ENCODE measurements around the gene PCDHGA4. TPM values are rescaled to one million over a fixed set of nuclear protein-coding genes. Genes with fewer than 3 reads are reported as not detected.

PCDHGA4 gene
- total and polyA plus RNA-seq, 2 experiments from 2014 or later, result 0.17 to 0.24 TPM

DNA sequence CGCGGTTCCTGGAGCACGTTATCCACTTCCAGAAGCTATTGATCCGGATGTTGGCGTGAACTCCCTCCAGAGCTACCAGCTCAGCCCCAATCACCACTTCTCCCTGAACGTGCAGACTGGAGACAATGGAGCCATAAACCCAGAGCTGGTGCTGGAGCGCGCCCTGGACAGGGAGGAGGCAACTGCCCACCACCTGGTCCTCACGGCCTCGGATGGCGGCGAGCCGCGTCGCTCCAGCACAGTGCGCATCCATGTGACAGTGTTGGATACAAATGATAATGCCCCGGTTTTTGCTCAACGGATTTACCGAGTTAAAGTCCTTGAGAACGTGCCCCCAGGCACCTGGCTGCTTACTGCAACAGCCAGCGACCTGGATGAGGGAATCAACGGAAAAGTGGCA lies 48.6 kb downstream of the PCDHGA4 start:
- no peak overlapping the region for H3K27ac ChIP-seq
- WGBS (ENCODE audit: low lambda C conversion rate, missing lambda C conversion rate), result 96% methylated on average over 22 of the region's 22 CpGs
- H3K36me3 ChIP-seq (replicated peaks; ENCODE audit: insufficient read depth, low read depth), result peaks cover 2% of the 10 kb centered on the region
- H3K27me3 ChIP-seq, result no peaks in the 10 kb centered on the region
- no peak overlapping the region for H3K4me3 ChIP-seq
- H2AFZ ChIP-seq, result no peak overlapping the region
- DNase-seq (ENCODE audit: low spot score), result no peak
- H4K20me1 ChIP-seq (ENCODE audit: insufficient read depth, poor library complexity, severe bottlenecking), result no peaks in the 10 kb centered on the region
- H3K4me2 ChIP-seq, result no peak overlapping the region
- TF ChIP-seq, protein P1, sequence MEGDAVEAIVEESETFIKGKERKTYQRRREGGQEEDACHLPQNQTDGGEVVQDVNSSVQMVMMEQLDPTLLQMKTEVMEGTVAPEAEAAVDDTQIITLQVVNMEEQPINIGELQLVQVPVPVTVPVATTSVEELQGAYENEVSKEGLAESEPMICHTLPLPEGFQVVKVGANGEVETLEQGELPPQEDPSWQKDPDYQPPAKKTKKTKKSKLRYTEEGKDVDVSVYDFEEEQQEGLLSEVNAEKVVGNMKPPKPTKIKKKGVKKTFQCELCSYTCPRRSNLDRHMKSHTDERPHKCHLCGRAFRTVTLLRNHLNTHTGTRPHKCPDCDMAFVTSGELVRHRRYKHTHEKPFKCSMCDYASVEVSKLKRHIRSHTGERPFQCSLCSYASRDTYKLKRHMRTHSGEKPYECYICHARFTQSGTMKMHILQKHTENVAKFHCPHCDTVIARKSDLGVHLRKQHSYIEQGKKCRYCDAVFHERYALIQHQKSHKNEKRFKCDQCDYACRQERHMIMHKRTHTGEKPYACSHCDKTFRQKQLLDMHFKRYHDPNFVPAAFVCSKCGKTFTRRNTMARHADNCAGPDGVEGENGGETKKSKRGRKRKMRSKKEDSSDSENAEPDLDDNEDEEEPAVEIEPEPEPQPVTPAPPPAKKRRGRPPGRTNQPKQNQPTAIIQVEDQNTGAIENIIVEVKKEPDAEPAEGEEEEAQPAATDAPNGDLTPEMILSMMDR (IDR thresholded peaks at IDR 0.05; ENCODE audit: poor library complexity), result no peak
- TF ChIP-seq EZH2 (IDR thresholded peaks at IDR 0.05; ENCODE audit: borderline replicate concordance), result no peak
- no peak for TF ChIP-seq EZH2phosphoT487 (IDR thresholded peaks at IDR 0.05; ENCODE audit: low read depth, severe bottlenecking, unreplicated experiment)
- no peaks in the 10 kb centered on the region for H3K9me2 ChIP-seq (replicated peaks; ENCODE audit: insufficient read depth)
- H3K79me2 ChIP-seq, result no peaks in the 10 kb centered on the region
- H3K9me3 ChIP-seq (ENCODE audit: low read depth), result peaks cover 16% of the 10 kb centered on the region
- no peaks in the 10 kb centered on the region for H3K4me1 ChIP-seq (ENCODE audit: insufficient read depth)

Other genes starting within 250 kb of the PCDHGA4 start
Only the 30 nearest of the 36 such genes appear.
- 1.2 and 2.3 TPM in 2 replicates for gene PCDHB9, start 167.9 kb upstream of the PCDHGA4 start, total RNA-seq
- 0.33 and 1.0 TPM in 2 replicates for gene PCDHB9, start 167.9 kb upstream of the PCDHGA4 start, polyA plus RNA-seq
- gene PCDHB10, start 162.7 kb upstream of the PCDHGA4 start, total RNA-seq, result 2.4 and 3.1 TPM in 2 replicates
- gene PCDHB10, start 162.7 kb upstream of the PCDHGA4 start, polyA plus RNA-seq, result 2.7 and 2.8 TPM in 2 replicates
- gene PCDHB11, start 155.4 kb upstream of the PCDHGA4 start, total RNA-seq, result 0.92 and 2.1 TPM in 2 replicates
- gene PCDHB11, start 155.4 kb upstream of the PCDHGA4 start, polyA plus RNA-seq, result 1.2 and 1.8 TPM in 2 replicates
- 1.1 and 1.4 TPM in 2 replicates for gene PCDHB12, start 146.3 kb upstream of the PCDHGA4 start, total RNA-seq
- gene PCDHB12, start 146.3 kb upstream of the PCDHGA4 start, polyA plus RNA-seq, result 0.86 and 0.97 TPM in 2 replicates
- gene PCDHB13, start 141.1 kb upstream of the PCDHGA4 start, total RNA-seq, result 1.9 and 2.0 TPM in 2 replicates
- gene PCDHB13, start 141.1 kb upstream of the PCDHGA4 start, polyA plus RNA-seq, result 0.50 and 1.1 TPM in 2 replicates
- gene PCDHB14, start 131.7 kb upstream of the PCDHGA4 start, total RNA-seq, result 3.9 and 4.3 TPM in 2 replicates
- gene PCDHB14, start 131.7 kb upstream of the PCDHGA4 start, polyA plus RNA-seq, result 2.2 and 3.0 TPM in 2 replicates
- gene PCDHB15, start 109.6 kb upstream of the PCDHGA4 start, total RNA-seq, result 1.8 and 3.3 TPM in 2 replicates
- gene PCDHB15, start 109.6 kb upstream of the PCDHGA4 start, polyA plus RNA-seq, result 2.0 and 2.6 TPM in 2 replicates
- 0.50 and 1.7 TPM in 2 replicates for gene SLC25A2, start 51.0 kb upstream of the PCDHGA4 start, total RNA-seq
- gene SLC25A2, start 51.0 kb upstream of the PCDHGA4 start, polyA plus RNA-seq, result not detected in 2 replicates
- gene TAF7, start 34.2 kb upstream of the PCDHGA4 start, total RNA-seq, result 85.2 and 96.9 TPM in 2 replicates
- 103 and 107 TPM in 2 replicates for gene TAF7, start 34.2 kb upstream of the PCDHGA4 start, polyA plus RNA-seq
- gene PCDHGA1, start 24.5 kb upstream of the PCDHGA4 start, total RNA-seq, result 0.24 and 0.33 TPM in 2 replicates
- gene PCDHGA1, start 24.5 kb upstream of the PCDHGA4 start, polyA plus RNA-seq, result not detected in 2 replicates
- 0.08 TPM in 1 of 2 replicates, not detected in the other for gene PCDHGA2, start 16.3 kb upstream of the PCDHGA4 start, total RNA-seq
- 0.10 TPM in 1 of 2 replicates, not detected in the other for gene PCDHGA2, start 16.3 kb upstream of the PCDHGA4 start, polyA plus RNA-seq
- not detected in 2 replicates for gene PCDHGA3, start 11.2 kb upstream of the PCDHGA4 start, total RNA-seq
- 0.45 TPM in 1 of 2 replicates, not detected in the other for gene PCDHGA3, start 11.2 kb upstream of the PCDHGA4 start, polyA plus RNA-seq
- 0.24 and 0.53 TPM in 2 replicates for gene PCDHGB1, start 4.9 kb upstream of the PCDHGA4 start, total RNA-seq
- 0.57 TPM in 1 of 2 replicates, not detected in the other for gene PCDHGB1, start 4.9 kb upstream of the PCDHGA4 start, polyA plus RNA-seq
- gene PCDHGB2, start 5.0 kb downstream of the PCDHGA4 start, total RNA-seq, result 0.20 and 0.33 TPM in 2 replicates
- gene PCDHGB2, start 5.0 kb downstream of the PCDHGA4 start, polyA plus RNA-seq, result not detected in 2 replicates
- gene PCDHGA5, start 9.1 kb downstream of the PCDHGA4 start, total RNA-seq, result 0.03 and 0.20 TPM in 2 replicates
- gene PCDHGA5, start 9.1 kb downstream of the PCDHGA4 start, polyA plus RNA-seq, result not detected in 2 replicates
- not detected in 2 replicates for gene PCDHGB3, start 15.2 kb downstream of the PCDHGA4 start, total RNA-seq
- not detected in 2 replicates for gene PCDHGB3, start 15.2 kb downstream of the PCDHGA4 start, polyA plus RNA-seq
- gene PCDHGA6, start 18.9 kb downstream of the PCDHGA4 start, total RNA-seq, result 0.12 TPM in 1 of 2 replicates, not detected in the other
- 0.11 TPM in 1 of 2 replicates, not detected in the other for gene PCDHGA6, start 18.9 kb downstream of the PCDHGA4 start, polyA plus RNA-seq
- gene PCDHGA7, start 27.7 kb downstream of the PCDHGA4 start, total RNA-seq, result 0.04 and 0.10 TPM in 2 replicates
- not detected in 2 replicates for gene PCDHGA7, start 27.7 kb downstream of the PCDHGA4 start, polyA plus RNA-seq
- 20.0 and 20.9 TPM in 2 replicates for gene PCDHGB4, start 32.7 kb downstream of the PCDHGA4 start, total RNA-seq
- 14.2 and 17.9 TPM in 2 replicates for gene PCDHGB4, start 32.7 kb downstream of the PCDHGA4 start, polyA plus RNA-seq
- 1.00 and 1.5 TPM in 2 replicates for gene PCDHGA8, start 37.6 kb downstream of the PCDHGA4 start, total RNA-seq
- 0.28 and 0.53 TPM in 2 replicates for gene PCDHGA8, start 37.6 kb downstream of the PCDHGA4 start, polyA plus RNA-seq
- 0.17 and 2.0 TPM in 2 replicates for gene PCDHGB5, start 42.9 kb downstream of the PCDHGA4 start, total RNA-seq
- gene PCDHGB5, start 42.9 kb downstream of the PCDHGA4 start, polyA plus RNA-seq, result 0.09 and 0.30 TPM in 2 replicates
- 1.1 and 1.2 TPM in 2 replicates for gene PCDHGA9, start 47.8 kb downstream of the PCDHGA4 start, total RNA-seq
- not detected in 2 replicates for gene PCDHGA9, start 47.8 kb downstream of the PCDHGA4 start, polyA plus RNA-seq
- 11.6 and 13.6 TPM in 2 replicates for gene PCDHGB6, start 53.0 kb downstream of the PCDHGA4 start, total RNA-seq
- gene PCDHGB6, start 53.0 kb downstream of the PCDHGA4 start, polyA plus RNA-seq, result 13.1 and 15.7 TPM in 2 replicates
- 4.5 and 6.7 TPM in 2 replicates for gene PCDHGA10, start 58.0 kb downstream of the PCDHGA4 start, total RNA-seq
- 3.0 and 3.9 TPM in 2 replicates for gene PCDHGA10, start 58.0 kb downstream of the PCDHGA4 start, polyA plus RNA-seq
- gene PCDHGB7, start 62.7 kb downstream of the PCDHGA4 start, total RNA-seq, result 6.9 and 8.8 TPM in 2 replicates
- 6.7 and 8.4 TPM in 2 replicates for gene PCDHGB7, start 62.7 kb downstream of the PCDHGA4 start, polyA plus RNA-seq
- gene PCDHGA11, start 66.0 kb downstream of the PCDHGA4 start, total RNA-seq, result 1.8 and 2.7 TPM in 2 replicates
- gene PCDHGA11, start 66.0 kb downstream of the PCDHGA4 start, polyA plus RNA-seq, result 1.8 TPM in 2 replicates
- gene PCDHGA12, start 75.5 kb downstream of the PCDHGA4 start, total RNA-seq, result 0.70 and 0.96 TPM in 2 replicates
- 0.66 and 1.1 TPM in 2 replicates for gene PCDHGA12, start 75.5 kb downstream of the PCDHGA4 start, polyA plus RNA-seq
- 16.9 and 18.9 TPM in 2 replicates for gene PCDHGC3, start 120.9 kb downstream of the PCDHGA4 start, total RNA-seq
- gene PCDHGC3, start 120.9 kb downstream of the PCDHGA4 start, polyA plus RNA-seq, result 35.8 and 40.8 TPM in 2 replicates
- gene PCDHGC4, start 130.0 kb downstream of the PCDHGA4 start, total RNA-seq, result 0.44 and 1.5 TPM in 2 replicates
- gene PCDHGC4, start 130.0 kb downstream of the PCDHGA4 start, polyA plus RNA-seq, result 0.15 and 0.35 TPM in 2 replicates
- gene PCDHGC5, start 134.1 kb downstream of the PCDHGA4 start, total RNA-seq, result 0.92 and 1.1 TPM in 2 replicates
- 0.16 TPM in 1 of 2 replicates, not detected in the other for gene PCDHGC5, start 134.1 kb downstream of the PCDHGA4 start, polyA plus RNA-seq

Measured in hepatocyte (in vitro differentiated cells).